NT2/D1 (cell line): ENCODE results near the gene RAX2.
"Not testable (repeated sequence)": the region's sequence is repeated elsewhere in the genome, so short reads cannot be mapped to it uniquely, and the experiment has no call there.

Source experiments
- DNase-seq: peaks from one replicate; pipeline ENCODE4 v3.0.0-alpha.2; 2011; ENCODE audit warnings: low read depth, low spot score
- H3K27me3 ChIP-seq: 2 replicates; pipeline ENCODE4 v1.6.0; 2011; ENCODE audit warnings: mild to moderate bottlenecking; ENCODE audit not compliant: insufficient read length, insufficient read depth
- H3K36me3 ChIP-seq: 2 replicates; pipeline ENCODE4 v1.6.1; 2011; ENCODE audit warnings: mild to moderate bottlenecking, low read length, mixed read lengths; ENCODE audit not compliant: insufficient read depth, insufficient read length
- H3K4me1 ChIP-seq: 2 replicates; pipeline ENCODE4 v1.5.1; 2011; ENCODE audit not compliant: insufficient read depth, insufficient read length
- H3K4me3 ChIP-seq: 2 replicates; pipeline ENCODE4 v1.5.1; 2011; ENCODE audit warnings: low read depth; ENCODE audit not compliant: insufficient read length
- H3K9ac ChIP-seq: 2 replicates; pipeline ENCODE4 v1.6.0; 2011; ENCODE audit warnings: low read depth; ENCODE audit not compliant: insufficient read length
- H3K9me3 ChIP-seq: 2 replicates; pipeline ENCODE4 v1.5.1; 2011; ENCODE audit warnings: mild to moderate bottlenecking, low read length; ENCODE audit not compliant: insufficient read depth
- SUZ12 ChIP-seq: IDR thresholded peaks from 2 replicates; pipeline ENCODE4 v1.6.1; 2011; ENCODE audit not compliant: insufficient read length, insufficient read depth; ENCODE audit errors: extremely low read depth
- YY1 ChIP-seq: IDR thresholded peaks from 2 replicates; pipeline ENCODE4 v1.6.1; 2011; ENCODE audit not compliant: insufficient read length, insufficient read depth
- ZNF274 ChIP-seq: IDR thresholded peaks from 2 replicates; pipeline ENCODE4 v1.6.1; 2011; ENCODE audit warnings: mild to moderate bottlenecking, low read depth, low read length

Gene RAX2

DNA sequence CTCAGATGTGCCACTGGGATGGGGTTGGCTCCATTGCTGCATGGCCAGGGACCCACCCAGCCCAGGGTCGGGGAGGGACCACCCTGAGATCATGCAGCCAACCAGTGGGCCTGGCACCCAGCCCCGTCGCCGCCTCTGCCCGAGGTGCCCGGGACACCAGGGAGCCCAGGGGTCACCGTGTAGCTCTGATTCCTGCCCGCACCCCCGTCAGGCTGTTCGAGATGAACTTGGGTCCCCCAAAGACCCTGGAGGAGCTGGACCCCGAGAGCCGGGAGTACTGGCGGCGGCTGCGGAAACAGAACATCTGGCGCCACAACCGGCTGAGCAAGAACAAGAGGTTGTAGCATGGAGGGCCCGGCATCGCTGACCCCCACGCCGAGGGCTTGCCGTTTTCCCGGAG is 5.0 kb downstream of the RAX2 start:
- no peak for DNase-seq
- Histone ChIP-seq H3K36me3 (peaks cover 35% of the 10 kb centered on the region), H3K27me3 (no peaks in the 10 kb centered on the region), H3K4me1 (peaks cover 24% of the 10 kb centered on the region), H3K4me3 (no peak overlapping the region), H3K9ac (no peak overlapping the region), H3K9me3 (no peaks in the 10 kb centered on the region)
- TF ChIP-seq YY1 (no peak), SUZ12 (no peak), ZNF274 (no peak)

DNA sequence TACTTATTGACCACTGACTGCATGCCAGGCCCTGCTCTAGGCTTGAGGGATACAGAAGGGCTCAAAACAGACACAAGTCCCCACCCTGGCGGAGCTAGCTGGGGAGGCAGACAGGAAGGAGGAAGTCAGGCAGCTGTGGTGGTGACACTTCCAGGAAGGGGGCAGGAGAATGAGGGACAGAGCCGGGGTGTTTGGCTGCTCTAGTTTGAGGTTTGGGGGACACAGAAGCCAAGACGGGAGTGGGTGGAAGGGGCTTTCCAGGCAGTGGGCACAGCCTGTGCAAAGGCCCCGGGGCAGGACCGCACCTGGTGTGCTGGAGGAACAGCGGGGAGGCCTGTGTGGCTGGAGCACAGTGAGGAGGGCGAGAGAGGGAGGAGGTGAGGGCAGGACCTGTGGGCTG is 5.5 kb downstream of the RAX2 start:
- H3K4me3 ChIP-seq = no peak overlapping the region
- H3K36me3 ChIP-seq = peaks cover 35% of the 10 kb centered on the region
- DNase-seq = no peak
- H3K27me3 ChIP-seq = no peaks in the 10 kb centered on the region
- TF ChIP-seq SUZ12 (no peak), YY1 (no peak), ZNF274 (no peak)
- no peak overlapping the region for H3K9ac ChIP-seq
- H3K4me1 ChIP-seq = peaks cover 18% of the 10 kb centered on the region
- H3K9me3 ChIP-seq = no peaks in the 10 kb centered on the region

- H3K4me3 ChIP-seq, H3K27me3 ChIP-seq, H3K9ac ChIP-seq, DNase-seq, H3K9me3 ChIP-seq: not testable (repeated sequence)
- Histone ChIP-seq H3K36me3 (peaks cover 35% of the 10 kb centered on the region), H3K4me1 (peaks cover 14% of the 10 kb centered on the region)
Observed at GRCh38 chr19:3765757-3766156, 6.3 kb downstream of the RAX2 start.

DNA sequence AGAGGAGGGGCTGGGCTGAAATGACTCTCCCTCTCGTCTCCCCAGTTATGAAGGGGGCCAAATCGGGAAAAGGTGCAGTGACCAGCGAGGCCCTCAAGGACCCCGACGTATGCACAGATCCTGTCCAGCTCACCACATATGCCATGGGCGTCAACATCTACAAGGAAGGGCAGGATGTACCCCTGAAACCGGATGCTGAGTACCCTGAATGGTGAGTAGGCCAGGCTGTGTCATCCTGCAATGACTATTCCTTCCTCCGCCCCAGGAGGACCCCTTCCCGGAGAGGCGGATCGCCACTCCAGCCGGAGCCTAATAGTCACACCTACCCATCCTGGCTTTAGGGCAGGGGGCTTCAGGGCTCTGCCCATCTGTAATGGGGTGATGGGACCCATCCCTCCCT is 6.9 kb downstream of the RAX2 start:
- no peaks in the 10 kb centered on the region for H3K27me3 ChIP-seq
- DNase-seq = no peak
- TF ChIP-seq YY1 (no peak), SUZ12 (no peak), ZNF274 (no peak)
- H3K9me3 ChIP-seq = no peaks in the 10 kb centered on the region
- peak overlapping the region; percentile 8 for H3K9ac ChIP-seq
- H3K36me3 ChIP-seq = peaks cover 36% of the 10 kb centered on the region
- H3K4me3 ChIP-seq = no peak overlapping the region
- H3K4me1 ChIP-seq = peaks cover 14% of the 10 kb centered on the region

- peak within 1 kb of the TSS; percentile 96 for H3K4me3 ChIP-seq
- H3K9ac ChIP-seq = peak within 1 kb of the TSS; percentile 99
Observed at GRCh38 chr19:3762501-3763459, 9.2 kb downstream of the RAX2 start, which contains the start of gene MRPL54. TSS of gene MRPL54 (plus strand) at chr19:3762682. CDS start at chr19:3762701, 19 bp downstream.

GRCh38 chr19:3762130-3762473 is 9.9 kb downstream of the RAX2 start:
- Histone ChIP-seq H3K4me1 (peaks cover 4% of the 10 kb centered on the region), H3K4me3 (peak overlapping the region; percentile 93), H3K36me3 (peaks cover 42% of the 10 kb centered on the region), H3K9me3 (no peaks in the 10 kb centered on the region), H3K9ac (peak overlapping the region; percentile 99), H3K27me3 (no peaks in the 10 kb centered on the region)
- DNase-seq = no peak
- TF ChIP-seq YY1 (no peak), SUZ12 (no peak), ZNF274 (no peak)

More at GRCh38 chr19:3762501-3763459, 9.2 kb downstream of the RAX2 start, which contains the start of gene MRPL54:
- no peaks in the 10 kb centered on the region for H3K9me3 ChIP-seq
- DNase-seq = peak; percentile 98
- peaks cover 42% of the 10 kb centered on the region for H3K36me3 ChIP-seq
- no peak for TF ChIP-seq SUZ12
- TF ChIP-seq YY1 = peak; percentile 57
- no peak for TF ChIP-seq ZNF274
- peaks cover 4% of the 10 kb centered on the region for H3K4me1 ChIP-seq
- H3K27me3 ChIP-seq = no peaks in the 10 kb centered on the region

GRCh38 chr19:3761382-3762129 is 10.5 kb downstream of the RAX2 start, which contains the start of gene APBA3:
TSS of gene APBA3 (minus strand) at chr19:3761692. CDS start at chr19:3760264, 1,428 bp downstream.
- H3K36me3 ChIP-seq = peaks cover 41% of the 10 kb centered on the region
- peak within 1 kb of the TSS; percentile 96 for H3K4me3 ChIP-seq
- DNase-seq = peak; percentile 88
- peak within 1 kb of the TSS; percentile 99 for H3K9ac ChIP-seq
- H3K27me3 ChIP-seq = no peaks in the 10 kb centered on the region
- H3K9me3 ChIP-seq = no peaks in the 10 kb centered on the region
- TF ChIP-seq SUZ12 (no peak), ZNF274 (no peak), YY1 (no peak)
- H3K4me1 ChIP-seq = peaks cover 4% of the 10 kb centered on the region
